GM18951 (cell line): ENCODE data around the gene GRM1.

Experiments
- POLR2A ChIP-seq: IDR thresholded peaks from 4 replicates; pipeline ENCODE4 v1.6.1; 2011; ENCODE audit warnings: mild to moderate bottlenecking; ENCODE audit not compliant: insufficient read length, insufficient read depth; ENCODE audit errors: extremely low read depth
- in situ Hi-C: fragments of 300-500 bp; cut with MboI; formaldehyde crosslinking; loops from one replicate; pipeline ENCODE4 v1.12.0; 2022; ENCODE audit warnings: low sequenced_read_pairs, mixed read lengths, inconsistent platforms; ENCODE audit not compliant: unreplicated experiment

The GRM1 gene

GRCh38 chr6:146305951-146306350 lies 277.1 kb downstream of the GRM1 start:
- TF ChIP-seq POLR2A = no peak
- in situ Hi-C loops = no loop called here

DNA sequence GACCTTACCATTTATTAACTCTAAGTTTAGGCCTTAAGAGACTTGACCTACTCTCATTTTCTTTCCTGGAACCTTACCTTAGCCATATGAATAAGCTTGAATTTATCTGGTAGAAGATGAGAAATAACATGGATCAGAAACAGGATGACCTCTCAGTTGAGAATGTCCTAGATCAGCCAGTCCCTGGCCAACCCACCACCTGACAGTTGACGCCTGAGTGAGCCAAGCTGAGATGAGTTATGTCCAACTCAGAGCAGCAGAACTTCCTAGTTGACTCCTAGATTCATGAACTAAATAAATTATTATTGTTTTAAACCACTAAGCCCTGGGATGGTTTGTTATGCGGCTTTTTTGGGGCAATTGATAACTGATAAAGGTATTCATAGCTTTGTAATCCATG lies 281.8 kb downstream of the GRM1 start:
- in situ Hi-C loops = no loop called here
- TF ChIP-seq POLR2A = no peak

GRCh38 chr6:146311079-146311478 lies 282.2 kb downstream of the GRM1 start:
- no peak for TF ChIP-seq POLR2A

GRCh38 chr6:146312608-146313007 lies 283.7 kb downstream of the GRM1 start:
- in situ Hi-C loops = no loop called here
- no peak for TF ChIP-seq POLR2A

More at GRCh38 chr6:146311079-146311478, 282.2 kb downstream of the GRM1 start:
- in situ Hi-C loops = no loop called here

DNA sequence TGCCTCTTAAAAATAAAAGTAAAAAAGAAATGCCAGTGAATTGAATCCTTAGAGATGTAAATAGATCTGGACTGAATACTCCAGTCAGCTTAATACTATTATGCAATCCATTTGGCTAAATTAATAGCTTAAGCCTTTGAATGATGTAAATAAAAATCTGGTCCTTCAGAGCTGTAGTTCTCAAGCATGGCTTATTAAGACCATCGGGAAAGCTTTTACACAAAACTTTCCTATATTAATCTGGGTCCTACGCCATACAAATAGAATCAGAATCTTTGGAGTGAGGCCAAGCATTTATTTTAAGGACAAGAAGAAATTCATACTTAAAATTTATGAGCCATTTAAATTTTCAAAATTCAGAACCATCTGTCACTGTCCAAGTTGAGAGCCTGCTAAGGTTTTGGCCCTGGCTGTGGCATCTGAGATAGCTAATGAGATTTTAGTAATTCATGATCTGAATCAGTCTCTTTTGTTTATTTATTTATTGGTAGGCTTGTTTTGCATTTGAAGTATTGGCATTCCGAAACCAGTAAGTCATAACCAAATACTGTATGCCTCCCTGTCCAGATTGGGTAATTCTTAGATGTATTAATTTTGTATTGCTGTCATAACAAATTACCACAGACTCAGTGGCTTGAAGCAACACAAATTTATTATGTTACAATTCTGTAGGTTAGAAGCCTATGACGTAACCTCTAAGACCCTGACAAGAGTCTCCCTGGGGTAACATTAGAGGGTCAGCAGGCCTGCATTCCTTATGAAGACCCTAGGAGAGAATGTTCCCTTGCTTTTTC lies 286.7 kb downstream of the GRM1 start:
- in situ Hi-C loops = no loop called here
- TF ChIP-seq POLR2A = no peak

GRCh38 chr6:146316175-146316495 lies 287.3 kb downstream of the GRM1 start:
- no peak for TF ChIP-seq POLR2A
- in situ Hi-C loops = no loop called here

DNA sequence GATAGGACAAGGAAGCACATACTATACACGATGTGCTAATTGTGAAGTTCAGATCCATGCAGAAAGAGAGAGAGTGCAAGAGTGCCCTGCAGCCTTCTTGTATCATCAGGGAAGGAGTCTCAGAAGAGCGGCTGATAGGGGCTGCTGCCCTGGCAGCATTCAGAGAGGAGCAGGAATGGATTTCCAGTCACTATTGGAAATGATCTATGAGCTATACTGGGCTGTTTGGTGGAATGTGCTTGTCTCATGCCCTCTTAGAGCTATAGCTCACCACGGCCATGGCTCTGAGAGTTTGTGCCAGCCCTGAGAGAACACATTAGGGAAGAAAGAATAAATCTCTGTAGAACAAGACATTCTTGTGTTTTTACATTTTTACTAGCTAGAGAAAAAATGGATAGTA lies 302.2 kb downstream of the GRM1 start:
- in situ Hi-C loops = no loop called here
- no peak for TF ChIP-seq POLR2A

DNA sequence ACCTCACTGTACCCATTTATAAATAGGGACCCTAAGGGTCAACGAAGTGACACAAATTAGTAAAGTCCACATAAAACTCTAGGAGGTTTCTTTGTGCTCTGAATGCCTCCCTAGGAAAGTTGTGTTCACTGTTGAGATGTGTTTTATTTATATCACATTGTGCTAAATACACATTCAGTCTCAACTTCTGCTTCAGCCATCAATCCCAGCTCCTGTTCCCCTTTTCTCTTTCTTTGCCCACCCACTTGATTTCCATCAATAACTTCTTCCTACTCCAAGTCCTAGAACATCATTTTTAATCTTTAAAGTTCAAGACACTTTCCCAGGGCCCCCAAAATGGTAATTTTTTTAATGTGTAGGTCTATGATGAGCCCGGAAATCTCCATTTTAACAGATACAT lies 306.5 kb downstream of the GRM1 start:
- in situ Hi-C loops = no loop called here
- TF ChIP-seq POLR2A = no peak

DNA sequence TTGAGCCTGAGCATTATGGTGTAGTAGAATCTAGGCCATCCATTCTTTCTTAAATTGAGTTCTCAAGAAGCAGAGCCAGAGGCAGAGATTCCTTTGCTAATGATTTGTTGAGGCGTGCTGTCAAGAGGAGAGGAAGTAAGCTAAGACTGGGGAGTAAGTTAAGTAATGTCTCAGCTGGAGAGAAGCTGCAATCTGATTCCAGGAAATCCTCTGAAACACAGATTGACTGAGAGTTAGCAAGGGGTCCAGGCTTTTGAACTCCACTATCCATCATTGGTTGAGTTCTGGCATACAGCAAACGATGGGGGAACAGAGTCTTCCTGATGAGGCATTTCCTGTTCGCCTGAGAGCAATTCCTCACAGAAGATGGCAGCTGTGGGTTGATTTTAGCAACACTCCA lies 307.3 kb downstream of the GRM1 start:
- in situ Hi-C loops = no loop called here

GRCh38 chr6:146337376-146337775 lies 308.5 kb downstream of the GRM1 start:
- in situ Hi-C loops = no loop called here
- no peak for TF ChIP-seq POLR2A

More for the DNA sequence above, 307.3 kb downstream of the GRM1 start:
- TF ChIP-seq POLR2A = no peak

- no peak for TF ChIP-seq POLR2A
- in situ Hi-C loops = no loop called here
Observed at GRCh38 chr6:146339716-146340115, 310.9 kb downstream of the GRM1 start.

GRCh38 chr6:146341493-146342230 lies 312.8 kb downstream of the GRM1 start:
- in situ Hi-C loops = no loop called here
- TF ChIP-seq POLR2A = no peak

DNA sequence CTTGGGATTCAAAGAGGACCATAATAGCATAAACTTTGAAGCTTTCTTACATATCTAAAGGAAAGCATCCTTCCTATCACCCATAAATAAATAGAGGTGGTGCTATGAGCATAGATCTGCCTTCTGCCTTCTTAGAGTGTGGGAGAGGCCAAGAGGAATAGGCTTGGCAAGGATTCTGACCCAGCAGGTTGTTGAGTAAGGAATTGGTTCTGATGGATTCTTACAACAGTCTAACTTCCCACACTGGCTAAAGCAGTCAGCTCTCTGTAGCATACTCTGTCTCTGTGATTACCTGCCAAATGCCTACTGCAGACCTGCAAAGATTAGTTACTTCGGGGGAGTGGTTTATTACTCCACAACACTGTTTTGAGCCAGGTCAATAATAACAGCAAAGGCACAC lies 316.7 kb downstream of the GRM1 start:
- no peak for TF ChIP-seq POLR2A
- in situ Hi-C loops = no loop called here

- no peak for TF ChIP-seq POLR2A
- in situ Hi-C loops = no loop called here
Observed at GRCh38 chr6:146347090-146347489, 318.2 kb downstream of the GRM1 start.

GRCh38 chr6:146347690-146348089 lies 318.8 kb downstream of the GRM1 start:
- in situ Hi-C loops = no loop called here
- no peak for TF ChIP-seq POLR2A

DNA sequence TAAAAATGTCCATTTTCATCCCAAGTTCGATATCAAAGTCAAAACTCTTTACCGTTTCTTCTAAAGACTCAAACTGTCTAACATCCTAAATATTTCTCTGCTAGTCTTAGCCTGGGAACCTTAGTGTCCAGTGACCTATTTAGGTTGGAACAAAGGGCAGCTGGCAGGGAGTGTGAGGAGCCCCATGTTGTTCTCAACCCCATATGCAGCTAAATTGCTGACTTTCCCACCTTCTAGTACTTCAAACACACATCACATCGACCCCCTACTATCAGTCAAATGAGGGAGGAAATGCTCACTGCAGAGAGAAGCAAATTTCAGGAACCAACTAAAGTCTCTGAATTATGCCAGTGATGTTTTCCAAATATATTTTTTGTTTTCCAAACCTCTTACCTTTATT lies 322.2 kb downstream of the GRM1 start:
- no peak for TF ChIP-seq POLR2A
- in situ Hi-C loops = no loop called here
